ENCODE measurements around the gene SCTR. TPM values are rescaled to one million over a fixed set of nuclear protein-coding genes. Genes with fewer than 3 reads are reported as not detected.
A peak's percentile ranks its signal among the peaks of the same experiment; 100 is the strongest.

Gene SCTR
- total and polyA plus RNA-seq, 2 of the 13 experiments (the other 11 are each of a cell fraction or from before 2014, with no cell fraction given), result not detected

DNA sequence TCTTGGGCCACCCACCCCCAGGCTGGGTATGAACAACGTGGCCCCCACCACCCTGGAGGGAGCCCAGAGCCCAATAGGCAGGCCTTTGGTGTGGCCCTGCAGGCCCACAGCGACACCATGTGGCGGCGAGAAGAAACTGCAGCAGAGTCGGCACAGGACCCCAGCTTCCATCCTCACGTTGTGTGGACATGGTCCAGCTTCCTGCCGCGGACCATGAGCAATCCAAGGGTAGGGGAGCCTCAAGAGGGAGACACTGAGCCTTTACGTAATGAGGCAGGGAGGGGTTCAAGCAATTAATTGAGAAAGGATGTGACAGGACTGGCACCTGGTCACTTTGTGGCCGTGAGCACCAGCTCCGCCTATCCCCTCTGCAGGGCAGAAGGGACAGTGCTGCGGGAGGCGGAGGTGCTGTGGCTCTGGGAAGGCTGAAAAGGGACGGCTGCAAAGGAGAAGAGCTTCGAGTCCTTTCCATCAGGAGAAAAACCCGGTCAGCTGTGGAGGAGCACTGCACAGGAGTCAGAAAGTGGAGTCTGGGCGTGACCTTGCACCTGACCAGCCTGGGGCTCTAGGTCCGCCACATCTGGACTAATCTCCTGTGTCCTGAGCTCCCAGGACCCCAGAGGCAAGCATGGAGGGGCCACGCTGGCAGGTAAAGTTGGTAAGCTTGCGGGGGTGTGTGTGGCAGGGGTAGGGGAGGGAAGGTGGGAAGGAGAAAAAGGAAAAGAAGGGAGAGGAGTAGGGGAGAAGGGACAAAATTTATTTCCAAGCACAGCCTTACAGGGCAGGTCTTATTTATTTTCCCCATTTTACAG, 47.8 kb downstream of the SCTR start (continued):
- 0 out of 2 replicates have a peak, but pooled peaks have one; percentile 34 for TF ChIP-seq ZNF124 (CRISPR knock-in tag; IDR thresholded peaks at IDR 0.05)
- TF ChIP-seq JARID2 (CRISPR knock-in tag; IDR thresholded peaks at IDR 0.05; ENCODE audit: insufficient replicate concordance), result peak; percentile 58
- TF ChIP-seq HMGXB4 (CRISPR knock-in tag; IDR thresholded peaks at IDR 0.05; ENCODE audit: borderline replicate concordance in 1 of 2, low read depth in 1 of 2), result peak; percentile 78 to 92
- TF ChIP-seq NFE2 (CRISPR knock-in tag; IDR thresholded peaks at IDR 0.05), result no peak
- TF ChIP-seq ZFP91 (CRISPR knock-in tag; IDR thresholded peaks at IDR 0.05; ENCODE audit: borderline replicate concordance), result peak; percentile 81
- no peak for TF ChIP-seq LCORL (IDR thresholded peaks at IDR 0.05)
- TF ChIP-seq LCORL (CRISPR knock-in tag; IDR thresholded peaks at IDR 0.05), result peak; percentile 84
- TF ChIP-seq MAZ (IDR thresholded peaks at IDR 0.05; ENCODE audit: borderline replicate concordance, low read depth, low read length), result no peak; the same call in 1 of the 2 replicates
- 0 out of 2 replicates have a peak, but pooled peaks have one; percentile 60 for TF ChIP-seq MAZ (CRISPR knock-in tag; IDR thresholded peaks at IDR 0.05; ENCODE audit: low read depth)
- no peak for TF ChIP-seq SMAD9 (CRISPR knock-in tag; IDR thresholded peaks at IDR 0.05)
- TF ChIP-seq USF2 (IDR thresholded peaks at IDR 0.05; ENCODE audit: low read depth, low read length), result no peak
- TF ChIP-seq USF2 (CRISPR knock-in tag; IDR thresholded peaks at IDR 0.05; ENCODE audit: borderline replicate concordance), result no peak
- TF ChIP-seq AGO1 (IDR thresholded peaks at IDR 0.05; ENCODE audit: low read depth, low read length, poor library complexity, severe bottlenecking), result peak; percentile 42
- TF ChIP-seq ZNF263 (CRISPR knock-in tag; IDR thresholded peaks at IDR 0.05), result peak; percentile 48; the same call in 1 of the 2 replicates
- TF ChIP-seq MLX (CRISPR knock-in tag; IDR thresholded peaks at IDR 0.05), result peak; percentile 50
- TF ChIP-seq MXD4 (CRISPR knock-in tag; IDR thresholded peaks at IDR 0.05), result 0 out of 2 replicates have a peak, but pooled peaks have one; percentile 41
- TF ChIP-seq ATM (IDR thresholded peaks at IDR 0.05; ENCODE audit: borderline replicate concordance), result no peak
- no peak for TF ChIP-seq DMTF1 (CRISPR knock-in tag; IDR thresholded peaks at IDR 0.05)
- no peak for TF ChIP-seq ARID2 (CRISPR knock-in tag; IDR thresholded peaks at IDR 0.05; ENCODE audit: borderline replicate concordance)
- TF ChIP-seq BORCS8-MEF2B (CRISPR knock-in tag; IDR thresholded peaks at IDR 0.05), result peak; percentile 82; the same call in 1 of the 2 replicates
